ENCODE results near the gene DDX3X. TPM values are rescaled to one million over a fixed set of nuclear protein-coding genes. Genes with fewer than 3 reads are reported as not detected.

Gene DDX3X
- total RNA-seq, 1 experiment from 2014 or later: 228 TPM

DNA sequence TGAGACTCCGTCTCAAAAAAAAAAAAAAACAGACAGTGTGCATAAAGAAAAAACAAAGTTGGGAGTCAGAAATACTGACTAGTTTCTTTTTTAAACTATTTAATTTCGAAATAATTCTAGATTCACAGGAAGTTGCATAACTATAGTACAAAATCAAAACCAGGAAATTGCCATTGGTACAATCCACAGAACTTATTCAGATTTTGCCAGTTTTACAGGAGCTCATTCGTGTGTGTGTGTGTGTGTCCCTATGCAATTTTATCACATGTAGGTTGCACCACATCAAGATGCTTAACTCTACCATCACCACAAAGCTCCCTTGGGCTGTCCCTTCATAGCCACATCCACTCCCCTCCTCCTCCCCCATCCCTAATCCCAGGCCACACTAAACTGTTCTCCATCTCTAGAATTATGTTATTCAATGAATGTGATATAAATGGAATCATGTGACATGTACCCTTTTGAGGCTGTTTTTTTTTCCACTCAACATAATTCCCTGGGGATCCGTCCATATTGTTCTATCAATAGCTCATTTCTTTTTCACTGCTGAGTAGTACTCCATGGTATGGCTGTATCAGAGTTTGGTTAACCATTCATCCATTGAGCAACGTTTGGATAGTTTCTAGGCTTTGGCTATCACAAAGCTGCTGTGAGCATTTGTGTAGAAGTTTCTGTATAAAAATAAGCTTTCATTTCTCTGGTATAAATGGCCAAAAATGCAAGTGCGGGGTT, 16.3 kb upstream of the DDX3X start:
- TF ChIP-seq ZNF416 (CRISPR knock-in tag; IDR thresholded peaks at IDR 0.05): no peak
- TF ChIP-seq, protein P1, sequence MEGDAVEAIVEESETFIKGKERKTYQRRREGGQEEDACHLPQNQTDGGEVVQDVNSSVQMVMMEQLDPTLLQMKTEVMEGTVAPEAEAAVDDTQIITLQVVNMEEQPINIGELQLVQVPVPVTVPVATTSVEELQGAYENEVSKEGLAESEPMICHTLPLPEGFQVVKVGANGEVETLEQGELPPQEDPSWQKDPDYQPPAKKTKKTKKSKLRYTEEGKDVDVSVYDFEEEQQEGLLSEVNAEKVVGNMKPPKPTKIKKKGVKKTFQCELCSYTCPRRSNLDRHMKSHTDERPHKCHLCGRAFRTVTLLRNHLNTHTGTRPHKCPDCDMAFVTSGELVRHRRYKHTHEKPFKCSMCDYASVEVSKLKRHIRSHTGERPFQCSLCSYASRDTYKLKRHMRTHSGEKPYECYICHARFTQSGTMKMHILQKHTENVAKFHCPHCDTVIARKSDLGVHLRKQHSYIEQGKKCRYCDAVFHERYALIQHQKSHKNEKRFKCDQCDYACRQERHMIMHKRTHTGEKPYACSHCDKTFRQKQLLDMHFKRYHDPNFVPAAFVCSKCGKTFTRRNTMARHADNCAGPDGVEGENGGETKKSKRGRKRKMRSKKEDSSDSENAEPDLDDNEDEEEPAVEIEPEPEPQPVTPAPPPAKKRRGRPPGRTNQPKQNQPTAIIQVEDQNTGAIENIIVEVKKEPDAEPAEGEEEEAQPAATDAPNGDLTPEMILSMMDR (IDR thresholded peaks at IDR 0.05): no peak
- TF ChIP-seq PRRX2 (CRISPR knock-in tag; IDR thresholded peaks at IDR 0.05): no peak
- TF ChIP-seq, protein P2, sequence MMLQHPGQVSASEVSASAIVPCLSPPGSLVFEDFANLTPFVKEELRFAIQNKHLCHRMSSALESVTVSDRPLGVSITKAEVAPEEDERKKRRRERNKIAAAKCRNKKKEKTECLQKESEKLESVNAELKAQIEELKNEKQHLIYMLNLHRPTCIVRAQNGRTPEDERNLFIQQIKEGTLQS (CRISPR knock-in tag; conservative IDR thresholded peaks at IDR 0.05): no peak
- TF ChIP-seq, protein P3, sequence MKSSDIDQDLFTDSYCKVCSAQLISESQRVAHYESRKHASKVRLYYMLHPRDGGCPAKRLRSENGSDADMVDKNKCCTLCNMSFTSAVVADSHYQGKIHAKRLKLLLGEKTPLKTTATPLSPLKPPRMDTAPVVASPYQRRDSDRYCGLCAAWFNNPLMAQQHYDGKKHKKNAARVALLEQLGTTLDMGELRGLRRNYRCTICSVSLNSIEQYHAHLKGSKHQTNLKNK (CRISPR knock-in tag; IDR thresholded peaks at IDR 0.05): no peak
- TF ChIP-seq, protein P4, sequence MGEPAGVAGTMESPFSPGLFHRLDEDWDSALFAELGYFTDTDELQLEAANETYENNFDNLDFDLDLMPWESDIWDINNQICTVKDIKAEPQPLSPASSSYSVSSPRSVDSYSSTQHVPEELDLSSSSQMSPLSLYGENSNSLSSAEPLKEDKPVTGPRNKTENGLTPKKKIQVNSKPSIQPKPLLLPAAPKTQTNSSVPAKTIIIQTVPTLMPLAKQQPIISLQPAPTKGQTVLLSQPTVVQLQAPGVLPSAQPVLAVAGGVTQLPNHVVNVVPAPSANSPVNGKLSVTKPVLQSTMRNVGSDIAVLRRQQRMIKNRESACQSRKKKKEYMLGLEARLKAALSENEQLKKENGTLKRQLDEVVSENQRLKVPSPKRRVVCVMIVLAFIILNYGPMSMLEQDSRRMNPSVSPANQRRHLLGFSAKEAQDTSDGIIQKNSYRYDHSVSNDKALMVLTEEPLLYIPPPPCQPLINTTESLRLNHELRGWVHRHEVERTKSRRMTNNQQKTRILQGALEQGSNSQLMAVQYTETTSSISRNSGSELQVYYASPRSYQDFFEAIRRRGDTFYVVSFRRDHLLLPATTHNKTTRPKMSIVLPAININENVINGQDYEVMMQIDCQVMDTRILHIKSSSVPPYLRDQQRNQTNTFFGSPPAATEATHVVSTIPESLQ (CRISPR knock-in tag; IDR thresholded peaks at IDR 0.05): no peak
- TF ChIP-seq, protein P5, sequence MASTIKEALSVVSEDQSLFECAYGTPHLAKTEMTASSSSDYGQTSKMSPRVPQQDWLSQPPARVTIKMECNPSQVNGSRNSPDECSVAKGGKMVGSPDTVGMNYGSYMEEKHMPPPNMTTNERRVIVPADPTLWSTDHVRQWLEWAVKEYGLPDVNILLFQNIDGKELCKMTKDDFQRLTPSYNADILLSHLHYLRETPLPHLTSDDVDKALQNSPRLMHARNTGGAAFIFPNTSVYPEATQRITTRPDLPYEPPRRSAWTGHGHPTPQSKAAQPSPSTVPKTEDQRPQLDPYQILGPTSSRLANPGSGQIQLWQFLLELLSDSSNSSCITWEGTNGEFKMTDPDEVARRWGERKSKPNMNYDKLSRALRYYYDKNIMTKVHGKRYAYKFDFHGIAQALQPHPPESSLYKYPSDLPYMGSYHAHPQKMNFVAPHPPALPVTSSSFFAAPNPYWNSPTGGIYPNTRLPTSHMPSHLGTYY (CRISPR knock-in tag; IDR thresholded peaks at IDR 0.05): no peak
- no peak for TF ChIP-seq FOXJ3 (CRISPR knock-in tag; IDR thresholded peaks at IDR 0.05; ENCODE audit: borderline replicate concordance)
- no peak for TF ChIP-seq ESRRA (CRISPR knock-in tag; IDR thresholded peaks at IDR 0.05; ENCODE audit: borderline replicate concordance)
- TF ChIP-seq, protein P6, sequence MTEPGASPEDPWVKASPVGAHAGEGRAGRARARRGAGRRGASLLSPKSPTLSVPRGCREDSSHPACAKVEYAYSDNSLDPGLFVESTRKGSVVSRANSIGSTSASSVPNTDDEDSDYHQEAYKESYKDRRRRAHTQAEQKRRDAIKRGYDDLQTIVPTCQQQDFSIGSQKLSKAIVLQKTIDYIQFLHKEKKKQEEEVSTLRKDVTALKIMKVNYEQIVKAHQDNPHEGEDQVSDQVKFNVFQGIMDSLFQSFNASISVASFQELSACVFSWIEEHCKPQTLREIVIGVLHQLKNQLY (CRISPR knock-in tag; IDR thresholded peaks at IDR 0.05): no peak
- TF ChIP-seq, protein P7, sequence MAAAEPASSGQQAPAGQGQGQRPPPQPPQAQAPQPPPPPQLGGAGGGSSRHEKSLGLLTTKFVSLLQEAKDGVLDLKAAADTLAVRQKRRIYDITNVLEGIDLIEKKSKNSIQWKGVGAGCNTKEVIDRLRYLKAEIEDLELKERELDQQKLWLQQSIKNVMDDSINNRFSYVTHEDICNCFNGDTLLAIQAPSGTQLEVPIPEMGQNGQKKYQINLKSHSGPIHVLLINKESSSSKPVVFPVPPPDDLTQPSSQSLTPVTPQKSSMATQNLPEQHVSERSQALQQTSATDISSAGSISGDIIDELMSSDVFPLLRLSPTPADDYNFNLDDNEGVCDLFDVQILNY (CRISPR knock-in tag; IDR thresholded peaks at IDR 0.05): no peak
- TF ChIP-seq SP1 (CRISPR knock-in tag; conservative IDR thresholded peaks at IDR 0.05): no peak
- TF ChIP-seq, protein P8, sequence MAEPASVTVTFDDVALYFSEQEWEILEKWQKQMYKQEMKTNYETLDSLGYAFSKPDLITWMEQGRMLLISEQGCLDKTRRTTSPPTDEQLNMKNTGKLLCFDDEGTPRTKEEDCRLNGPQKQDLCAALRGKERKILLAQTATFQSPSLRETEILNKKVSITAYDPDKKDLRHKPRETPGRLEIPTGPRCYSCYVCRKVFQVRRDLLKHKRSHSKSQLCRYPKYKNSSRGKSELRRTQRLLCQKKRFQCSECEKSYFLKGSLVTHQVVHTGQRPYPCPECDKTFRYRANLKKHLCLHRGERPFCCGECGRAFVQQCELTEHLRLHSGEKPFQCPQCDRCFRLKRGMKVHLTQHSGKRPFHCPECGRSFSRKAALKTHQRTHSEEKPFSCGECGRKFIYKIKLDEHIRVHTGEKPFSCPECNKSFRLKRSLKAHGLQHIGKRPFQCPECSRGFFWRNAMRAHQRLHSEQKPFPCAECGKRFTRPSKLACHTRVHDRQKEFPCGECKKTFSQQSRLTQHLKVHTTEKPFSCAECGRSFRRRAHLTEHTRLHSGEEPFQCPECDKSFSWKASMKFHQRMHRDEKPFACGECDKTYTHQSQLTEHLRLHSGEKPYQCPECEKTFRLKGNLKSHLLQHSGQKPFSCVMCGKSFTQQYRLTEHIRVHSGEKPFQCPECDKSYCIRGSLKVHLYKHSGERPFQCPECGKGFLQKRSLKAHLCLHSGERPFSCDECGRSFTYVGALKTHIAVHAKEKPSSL (CRISPR knock-in tag; conservative IDR thresholded peaks at IDR 0.05): no peak
- TF ChIP-seq OVOL2 (CRISPR knock-in tag; IDR thresholded peaks at IDR 0.05; ENCODE audit: borderline replicate concordance): no peak
- TF ChIP-seq, protein P9, sequence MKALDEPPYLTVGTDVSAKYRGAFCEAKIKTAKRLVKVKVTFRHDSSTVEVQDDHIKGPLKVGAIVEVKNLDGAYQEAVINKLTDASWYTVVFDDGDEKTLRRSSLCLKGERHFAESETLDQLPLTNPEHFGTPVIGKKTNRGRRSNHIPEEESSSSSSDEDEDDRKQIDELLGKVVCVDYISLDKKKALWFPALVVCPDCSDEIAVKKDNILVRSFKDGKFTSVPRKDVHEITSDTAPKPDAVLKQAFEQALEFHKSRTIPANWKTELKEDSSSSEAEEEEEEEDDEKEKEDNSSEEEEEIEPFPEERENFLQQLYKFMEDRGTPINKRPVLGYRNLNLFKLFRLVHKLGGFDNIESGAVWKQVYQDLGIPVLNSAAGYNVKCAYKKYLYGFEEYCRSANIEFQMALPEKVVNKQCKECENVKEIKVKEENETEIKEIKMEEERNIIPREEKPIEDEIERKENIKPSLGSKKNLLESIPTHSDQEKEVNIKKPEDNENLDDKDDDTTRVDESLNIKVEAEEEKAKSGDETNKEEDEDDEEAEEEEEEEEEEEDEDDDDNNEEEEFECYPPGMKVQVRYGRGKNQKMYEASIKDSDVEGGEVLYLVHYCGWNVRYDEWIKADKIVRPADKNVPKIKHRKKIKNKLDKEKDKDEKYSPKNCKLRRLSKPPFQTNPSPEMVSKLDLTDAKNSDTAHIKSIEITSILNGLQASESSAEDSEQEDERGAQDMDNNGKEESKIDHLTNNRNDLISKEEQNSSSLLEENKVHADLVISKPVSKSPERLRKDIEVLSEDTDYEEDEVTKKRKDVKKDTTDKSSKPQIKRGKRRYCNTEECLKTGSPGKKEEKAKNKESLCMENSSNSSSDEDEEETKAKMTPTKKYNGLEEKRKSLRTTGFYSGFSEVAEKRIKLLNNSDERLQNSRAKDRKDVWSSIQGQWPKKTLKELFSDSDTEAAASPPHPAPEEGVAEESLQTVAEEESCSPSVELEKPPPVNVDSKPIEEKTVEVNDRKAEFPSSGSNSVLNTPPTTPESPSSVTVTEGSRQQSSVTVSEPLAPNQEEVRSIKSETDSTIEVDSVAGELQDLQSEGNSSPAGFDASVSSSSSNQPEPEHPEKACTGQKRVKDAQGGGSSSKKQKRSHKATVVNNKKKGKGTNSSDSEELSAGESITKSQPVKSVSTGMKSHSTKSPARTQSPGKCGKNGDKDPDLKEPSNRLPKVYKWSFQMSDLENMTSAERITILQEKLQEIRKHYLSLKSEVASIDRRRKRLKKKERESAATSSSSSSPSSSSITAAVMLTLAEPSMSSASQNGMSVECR (CRISPR knock-in tag; IDR thresholded peaks at IDR 0.05; ENCODE audit: borderline replicate concordance): no peak
- no peak for TF ChIP-seq ZNF232 (CRISPR knock-in tag; IDR thresholded peaks at IDR 0.05)
- TF ChIP-seq, protein P10, sequence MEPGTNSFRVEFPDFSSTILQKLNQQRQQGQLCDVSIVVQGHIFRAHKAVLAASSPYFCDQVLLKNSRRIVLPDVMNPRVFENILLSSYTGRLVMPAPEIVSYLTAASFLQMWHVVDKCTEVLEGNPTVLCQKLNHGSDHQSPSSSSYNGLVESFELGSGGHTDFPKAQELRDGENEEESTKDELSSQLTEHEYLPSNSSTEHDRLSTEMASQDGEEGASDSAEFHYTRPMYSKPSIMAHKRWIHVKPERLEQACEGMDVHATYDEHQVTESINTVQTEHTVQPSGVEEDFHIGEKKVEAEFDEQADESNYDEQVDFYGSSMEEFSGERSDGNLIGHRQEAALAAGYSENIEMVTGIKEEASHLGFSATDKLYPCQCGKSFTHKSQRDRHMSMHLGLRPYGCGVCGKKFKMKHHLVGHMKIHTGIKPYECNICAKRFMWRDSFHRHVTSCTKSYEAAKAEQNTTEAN (CRISPR knock-in tag; IDR thresholded peaks at IDR 0.05): no peak
- TF ChIP-seq, protein P11, sequence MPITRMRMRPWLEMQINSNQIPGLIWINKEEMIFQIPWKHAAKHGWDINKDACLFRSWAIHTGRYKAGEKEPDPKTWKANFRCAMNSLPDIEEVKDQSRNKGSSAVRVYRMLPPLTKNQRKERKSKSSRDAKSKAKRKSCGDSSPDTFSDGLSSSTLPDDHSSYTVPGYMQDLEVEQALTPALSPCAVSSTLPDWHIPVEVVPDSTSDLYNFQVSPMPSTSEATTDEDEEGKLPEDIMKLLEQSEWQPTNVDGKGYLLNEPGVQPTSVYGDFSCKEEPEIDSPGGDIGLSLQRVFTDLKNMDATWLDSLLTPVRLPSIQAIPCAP (CRISPR knock-in tag; IDR thresholded peaks at IDR 0.05): no peak
- no peak for TF ChIP-seq NR1H2 (CRISPR knock-in tag; IDR thresholded peaks at IDR 0.05)
- POLR2A ChIA-PET: interaction anchor here (0.7 kb wide), 1 partner anchor 8 kb away, joined by 4 read pairs; no protein-coding TSS in a partner anchor
- no peak for ATAC-seq
- Mint-ChIP-seq H3K4me3 (no peak overlapping the region), H3K4me1 (no peaks in the 10 kb centered on the region), H3K27me3 (ENCODE audit: low read depth) (no peaks in the 10 kb centered on the region), H3K9me3 (no peaks in the 10 kb centered on the region), H3K36me3 (no peaks in the 10 kb centered on the region), H3K27ac (no peak overlapping the region)
- CTCF ChIA-PET: no interaction called here
- no peak for DNase-seq (ENCODE audit: low spot score)
